Tibial nerve (tissue), 4 donors: ENCODE measurements around the gene ATXN10. TPM values are rescaled to one million over a fixed set of nuclear protein-coding genes. Genes with fewer than 3 reads are reported as not detected.

Experiments
- DNase-seq, 2 donors: peaks; one replicate each; pipeline ENCODE4 v3.0.0-alpha.2; 2019; ENCODE audit warnings: low spot score in 2 of 2
- H3K27ac ChIP-seq, 4 donors: fragments of 200-600 bp; sonication (generic) in 3 of 4; one replicate each; pipeline ENCODE4 v1.5.1; 2017 to 2019; ENCODE audit warnings: mild to moderate bottlenecking in 1 of 4
- H3K27me3 ChIP-seq, 2 donors: fragments of 200-600 bp; sonication (generic) in 1 of 2; one replicate each; pipeline versions ENCODE4 v1.5.1 to v1.6.0; 2017 to 2019
- H3K36me3 ChIP-seq, 3 donors: fragments of 200-600 bp; sonication (generic); one replicate each; pipeline ENCODE4 v1.5.1; 2018 to 2019
- H3K4me1 ChIP-seq, 4 donors: fragments of 200-600 bp; sonication (generic) in 3 of 4; one replicate each; pipeline ENCODE4 v1.5.1; 2017 to 2019
- H3K4me3 ChIP-seq, 4 donors: fragments of 200-600 bp; sonication (generic) in 3 of 4; one replicate each; pipeline ENCODE4 v1.5.1; 2017 to 2019; ENCODE audit warnings: mild to moderate bottlenecking in 1 of 4, moderate library complexity in 1 of 4
- H3K9me3 ChIP-seq, 4 donors: fragments of 200-600 bp; sonication (generic) in 3 of 4; one replicate each; pipeline ENCODE4 v1.5.1; 2017 to 2019
- EP300 ChIP-seq, 2 donors: sonication (generic); formaldehyde crosslinking; IDR thresholded peaks; one replicate each; pipeline ENCODE4 v1.6.1; 2017; ENCODE audit warnings: antibody characterized with exemption in 2 of 2, mild to moderate bottlenecking in 1 of 2
- POLR2A ChIP-seq, 2 donors: fragments of 450-650 bp; IDR thresholded peaks; one replicate each; pipeline ENCODE4 v1.6.1; 2017; ENCODE audit warnings: antibody characterized with exemption in 2 of 2, mild to moderate bottlenecking in 2 of 2, moderate library complexity in 2 of 2
- WGBS, 2 donors: methylation state at CpG; one replicate each; pipeline ENCODE4 v1.1.5; 2018; 5-methylcytosine and 5-hydroxymethylcytosine counted together
- total RNA-seq, 4 donors: library from RNA; depleted of rRNA; stranded (reverse); fragments of >200 nt; gene quantifications; one replicate each; pipeline ENCODE4 v1.1.0, GENCODE V29; 2016
- TF ChIP-seq, protein P1 (sequence below), 5 experiments: fragments of 200-600 bp in 3 of 5; fragments of 450-650 bp in 2 of 5; sonication (generic) in 3 of 5; IDR thresholded peaks; one replicate each; pipeline ENCODE4 v1.5.1; 2016 to 2019; ENCODE audit warnings: antibody characterized with exemption in 5 of 5, mild to moderate bottlenecking in 3 of 5, moderate library complexity in 2 of 5

Gene ATXN10
- total RNA-seq, 4 donors from 2014 or later = 163 to 197 (median 178) TPM

DNA sequence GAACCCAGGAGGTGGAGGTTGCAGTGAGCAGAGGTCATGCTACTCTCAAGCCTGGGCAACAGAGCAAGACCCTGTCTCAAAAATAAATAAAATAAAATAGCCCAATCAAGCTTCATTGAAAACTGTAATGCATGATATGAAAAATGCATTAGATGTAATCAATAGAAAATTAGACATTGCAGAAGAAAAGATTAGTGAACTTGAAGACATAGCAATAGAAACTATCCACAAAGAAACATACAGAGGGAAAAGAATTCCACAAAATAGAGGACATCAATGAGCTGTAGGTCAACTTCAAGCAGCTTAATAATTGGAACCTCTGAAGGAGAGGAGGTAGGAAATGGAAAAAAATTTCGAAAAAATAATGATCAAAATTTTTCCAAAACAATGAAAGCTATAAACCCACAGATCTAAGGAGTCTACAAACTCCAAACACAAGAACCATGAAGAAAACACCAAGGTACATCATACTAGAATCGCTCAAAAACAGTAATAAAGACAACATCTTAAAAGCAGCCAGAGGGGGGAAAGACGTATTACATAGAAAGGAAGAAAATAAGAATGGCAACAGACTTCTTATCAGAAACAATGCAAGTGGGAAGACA, 201.1 kb downstream of the ATXN10 start:
- H3K9me3 ChIP-seq = peaks cover 0 to 15% (median 2%) of the 10 kb centered on the region in 4 donors
- no peaks in the 10 kb centered on the region for H3K36me3 ChIP-seq
- peaks cover 0 to 3% (median 0%) of the 10 kb centered on the region in 4 donors for H3K4me1 ChIP-seq
- TF ChIP-seq POLR2A (IDR thresholded peaks at IDR 0.05) (no peak), EP300 (IDR thresholded peaks at IDR 0.05) (no peak)
- TF ChIP-seq, protein P1, sequence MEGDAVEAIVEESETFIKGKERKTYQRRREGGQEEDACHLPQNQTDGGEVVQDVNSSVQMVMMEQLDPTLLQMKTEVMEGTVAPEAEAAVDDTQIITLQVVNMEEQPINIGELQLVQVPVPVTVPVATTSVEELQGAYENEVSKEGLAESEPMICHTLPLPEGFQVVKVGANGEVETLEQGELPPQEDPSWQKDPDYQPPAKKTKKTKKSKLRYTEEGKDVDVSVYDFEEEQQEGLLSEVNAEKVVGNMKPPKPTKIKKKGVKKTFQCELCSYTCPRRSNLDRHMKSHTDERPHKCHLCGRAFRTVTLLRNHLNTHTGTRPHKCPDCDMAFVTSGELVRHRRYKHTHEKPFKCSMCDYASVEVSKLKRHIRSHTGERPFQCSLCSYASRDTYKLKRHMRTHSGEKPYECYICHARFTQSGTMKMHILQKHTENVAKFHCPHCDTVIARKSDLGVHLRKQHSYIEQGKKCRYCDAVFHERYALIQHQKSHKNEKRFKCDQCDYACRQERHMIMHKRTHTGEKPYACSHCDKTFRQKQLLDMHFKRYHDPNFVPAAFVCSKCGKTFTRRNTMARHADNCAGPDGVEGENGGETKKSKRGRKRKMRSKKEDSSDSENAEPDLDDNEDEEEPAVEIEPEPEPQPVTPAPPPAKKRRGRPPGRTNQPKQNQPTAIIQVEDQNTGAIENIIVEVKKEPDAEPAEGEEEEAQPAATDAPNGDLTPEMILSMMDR (IDR thresholded peaks at IDR 0.05) = no peak
- peaks cover 0 to 14% of the 10 kb centered on the region in 2 donors for H3K27me3 ChIP-seq
- 90 to 98% methylated on average over 3 of the region's 3 CpGs for WGBS, 2 donors
- no peak overlapping the region for H3K27ac ChIP-seq
- H3K4me3 ChIP-seq = no peak overlapping the region
- DNase-seq = no peak

DNA sequence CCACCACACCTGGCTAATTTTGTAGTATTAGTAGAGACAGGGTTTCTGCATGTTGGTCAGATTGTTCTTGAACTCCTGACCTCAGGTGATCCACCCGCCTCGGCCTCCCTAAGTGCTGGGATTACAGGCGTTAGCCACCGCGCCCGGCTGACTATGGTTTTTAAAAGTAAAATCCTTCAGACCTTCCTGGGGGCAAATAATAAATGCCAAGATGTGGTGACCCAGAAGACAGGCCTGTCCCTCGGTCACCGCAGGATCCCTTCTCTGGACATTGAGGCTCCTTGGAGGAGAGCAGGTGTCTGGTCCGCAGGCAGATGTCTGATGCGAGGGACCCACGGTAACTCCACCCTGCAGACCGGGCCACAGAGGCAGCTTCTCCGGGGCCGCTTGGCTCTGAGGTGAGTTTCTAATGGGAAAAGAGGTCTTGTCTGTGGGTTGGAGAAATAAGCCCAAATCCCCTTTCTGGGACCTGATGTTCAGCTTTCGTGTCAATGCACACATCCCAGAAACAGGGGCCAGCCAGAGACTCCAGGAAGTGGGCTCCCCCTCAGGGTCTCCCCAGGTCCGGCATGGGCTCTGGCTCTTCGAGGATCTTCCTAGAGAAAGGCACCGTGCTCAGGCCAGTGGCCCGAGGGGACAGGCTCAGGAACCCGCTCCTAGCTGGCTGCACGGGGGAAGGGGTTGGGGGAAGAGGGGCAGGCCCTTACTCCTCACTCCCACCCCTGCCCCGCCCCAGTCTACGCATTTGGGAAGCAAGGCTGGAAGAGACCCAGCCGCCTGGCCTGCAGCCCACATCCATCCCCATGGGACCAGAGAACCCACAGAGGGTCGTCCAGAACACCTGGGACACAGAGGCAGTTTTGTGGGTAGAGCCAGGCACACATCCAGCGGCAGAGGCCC, 204.8 kb downstream of the ATXN10 start:
- Histone ChIP-seq H3K9me3 (peaks cover 0 to 15% (median 2%) of the 10 kb centered on the region in 4 donors), H3K4me1 (peaks cover 0 to 19% (median 10%) of the 10 kb centered on the region in 4 donors), H3K27ac (no peak overlapping the region), H3K4me3 (no peak overlapping the region), H3K27me3 (peaks cover 0 to 37% of the 10 kb centered on the region in 2 donors), H3K36me3 (no peaks in the 10 kb centered on the region)
- DNase-seq = peak in 1 of 2 donors; percentile 7
- 87 to 89% methylated on average over 25 to 26 of the region's 26 CpGs for WGBS, 2 donors
- TF ChIP-seq, protein P1 (IDR thresholded peaks at IDR 0.05) = no peak
- TF ChIP-seq EP300 (IDR thresholded peaks at IDR 0.05) (no peak), POLR2A (IDR thresholded peaks at IDR 0.05) (no peak)

DNA sequence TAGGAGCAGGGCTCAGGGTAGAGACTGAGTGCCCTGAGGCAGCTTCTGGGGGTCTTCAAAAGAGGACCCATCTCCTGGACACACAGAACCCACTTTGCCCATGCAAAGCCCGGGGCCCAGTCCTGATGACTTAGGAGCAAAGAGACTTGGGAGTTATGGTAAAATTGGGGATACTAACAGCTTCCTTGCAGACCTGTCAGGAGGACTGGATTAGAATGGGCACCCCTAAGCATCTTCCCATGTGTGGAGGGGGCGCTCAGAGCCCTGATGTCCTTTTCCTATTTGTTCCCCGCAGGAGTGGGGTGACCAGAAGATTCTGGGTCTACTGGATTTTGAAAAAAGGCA, 205.4 kb downstream of the ATXN10 start:
- Histone ChIP-seq H3K9me3 (peaks cover 0 to 15% (median 2%) of the 10 kb centered on the region in 4 donors), H3K36me3 (no peaks in the 10 kb centered on the region), H3K27ac (no peak overlapping the region), H3K27me3 (peaks cover 0 to 43% of the 10 kb centered on the region in 2 donors), H3K4me3 (no peak overlapping the region), H3K4me1 (peaks cover 0 to 21% (median 10%) of the 10 kb centered on the region in 4 donors)
- WGBS, 2 donors = 85 to 91% methylated on average over 3 of the region's 3 CpGs
- TF ChIP-seq EP300 (IDR thresholded peaks at IDR 0.05) (no peak), POLR2A (IDR thresholded peaks at IDR 0.05) (no peak)
- TF ChIP-seq, protein P1 (IDR thresholded peaks at IDR 0.05) = no peak
- peak in 1 of 2 donors; percentile 0 for DNase-seq

DNA sequence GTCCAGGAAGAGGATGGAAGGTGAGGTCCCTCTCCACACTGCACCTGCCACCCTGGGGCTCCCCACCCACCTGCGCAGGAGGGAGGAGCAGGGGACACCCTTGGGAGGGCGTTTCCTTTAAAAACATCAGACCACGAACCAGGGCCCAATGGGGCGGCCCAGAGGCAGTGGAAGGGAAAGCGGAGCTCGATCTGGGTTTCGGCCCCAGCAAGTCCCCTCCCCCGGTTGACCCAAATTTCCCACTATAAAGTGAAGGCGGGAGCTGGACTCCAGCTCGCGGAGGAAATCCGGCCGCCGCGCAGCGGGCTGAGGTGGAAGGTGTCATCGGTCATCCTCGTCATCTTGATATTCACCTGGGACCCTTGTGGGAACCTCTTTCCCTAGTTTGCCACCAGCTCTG, 206.0 kb downstream of the ATXN10 start:
- no peaks in the 10 kb centered on the region for H3K36me3 ChIP-seq
- peak in 1 of 2 donors; percentile 9 for DNase-seq
- H3K4me1 ChIP-seq = peaks cover 0 to 21% (median 10%) of the 10 kb centered on the region in 4 donors
- H3K9me3 ChIP-seq = peaks cover 0 to 11% (median 0%) of the 10 kb centered on the region in 4 donors
- H3K4me3 ChIP-seq = no peak overlapping the region
- 67 to 71% methylated on average over 18 of the region's 18 CpGs for WGBS, 2 donors
- no peak overlapping the region for H3K27ac ChIP-seq
- TF ChIP-seq, protein P1 (IDR thresholded peaks at IDR 0.05) = no peak
- TF ChIP-seq EP300 (IDR thresholded peaks at IDR 0.05) = no peak
- TF ChIP-seq POLR2A (IDR thresholded peaks at IDR 0.05) = no peak
- peaks cover 0 to 50% of the 10 kb centered on the region in 2 donors for H3K27me3 ChIP-seq
